Prostate gland (tissue), 2 donors: ENCODE measurements around the gene VAMP3.

Experiments used
- POLR2AphosphoS5 ChIP-seq: sonication (generic); formaldehyde crosslinking; IDR thresholded peaks from one replicate; pipeline ENCODE4 v1.6.1; 2017; ENCODE audit warnings: antibody characterized with exemption
- TF ChIP-seq, protein P1 (sequence below), 4 experiments: fragments of 200-600 bp in 2 of 4; fragments of 450-650 bp in 2 of 4; sonication (generic) in 2 of 4; IDR thresholded peaks; 1 replicate in 3 of 4; 2 replicates in 1 of 4; pipeline ENCODE4 v1.5.1; 2016 to 2019; ENCODE audit warnings: antibody characterized with exemption in 4 of 4, mild to moderate bottlenecking in 2 of 4, moderate library complexity in 2 of 4

DNA sequence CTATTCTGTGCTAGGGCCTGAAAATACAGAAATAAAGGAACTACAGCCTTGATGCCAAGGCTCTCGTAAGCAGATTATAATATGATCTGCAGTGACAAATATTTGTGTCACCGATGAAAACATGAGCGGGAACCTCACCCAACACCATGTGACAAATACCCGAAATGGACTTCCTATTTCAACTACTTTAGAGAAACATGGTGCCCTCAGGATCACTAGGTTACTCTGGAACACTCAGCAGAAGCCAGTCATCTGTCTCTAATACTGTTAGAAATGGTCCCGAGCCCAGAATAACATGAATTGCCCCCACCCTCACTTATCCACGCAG, 463 bp upstream of the VAMP3 start:
- TF ChIP-seq, protein P1, sequence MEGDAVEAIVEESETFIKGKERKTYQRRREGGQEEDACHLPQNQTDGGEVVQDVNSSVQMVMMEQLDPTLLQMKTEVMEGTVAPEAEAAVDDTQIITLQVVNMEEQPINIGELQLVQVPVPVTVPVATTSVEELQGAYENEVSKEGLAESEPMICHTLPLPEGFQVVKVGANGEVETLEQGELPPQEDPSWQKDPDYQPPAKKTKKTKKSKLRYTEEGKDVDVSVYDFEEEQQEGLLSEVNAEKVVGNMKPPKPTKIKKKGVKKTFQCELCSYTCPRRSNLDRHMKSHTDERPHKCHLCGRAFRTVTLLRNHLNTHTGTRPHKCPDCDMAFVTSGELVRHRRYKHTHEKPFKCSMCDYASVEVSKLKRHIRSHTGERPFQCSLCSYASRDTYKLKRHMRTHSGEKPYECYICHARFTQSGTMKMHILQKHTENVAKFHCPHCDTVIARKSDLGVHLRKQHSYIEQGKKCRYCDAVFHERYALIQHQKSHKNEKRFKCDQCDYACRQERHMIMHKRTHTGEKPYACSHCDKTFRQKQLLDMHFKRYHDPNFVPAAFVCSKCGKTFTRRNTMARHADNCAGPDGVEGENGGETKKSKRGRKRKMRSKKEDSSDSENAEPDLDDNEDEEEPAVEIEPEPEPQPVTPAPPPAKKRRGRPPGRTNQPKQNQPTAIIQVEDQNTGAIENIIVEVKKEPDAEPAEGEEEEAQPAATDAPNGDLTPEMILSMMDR (IDR thresholded peaks at IDR 0.05), result no peak
- TF ChIP-seq POLR2AphosphoS5, result no peak
